Measurements from ENCODE around the gene CBX6. TPM values are rescaled to one million over a fixed set of nuclear protein-coding genes. Genes with fewer than 3 reads are reported as not detected.
"Not testable (repeated sequence)": the region's sequence is repeated elsewhere in the genome, so short reads cannot be mapped to it uniquely, and the experiment has no call there.

Gene CBX6
- total RNA-seq, 1 experiment from 2014 or later = 31.4 TPM

- no CpG with 5 or more reads among the region's 3 CpGs for WGBS (ENCODE audit: extremely low coverage, insufficient read length, low lambda C conversion rate)
- no peaks in the 10 kb centered on the region for H3K79me1 ChIP-seq (ENCODE audit: insufficient read depth, low read depth, low read length, poor library complexity, severe bottlenecking)
- no peak overlapping the region for H3K27ac ChIP-seq (ENCODE audit: insufficient read length, low read depth, low read length)
- no peak overlapping the region for H3K4me3 Mint-ChIP-seq
- no peaks in the 10 kb centered on the region for H3K79me2 ChIP-seq (ENCODE audit: insufficient read depth, low read length)
- no peak overlapping the region for H3K23ac ChIP-seq (ENCODE audit: insufficient read length, low read depth, low read length)
- no peak overlapping the region for H2BK5ac ChIP-seq (ENCODE audit: insufficient read length, low read length)
- peaks cover 35% of the 10 kb centered on the region for H3K27me3 Mint-ChIP-seq (ENCODE audit: low read depth)
- H3K4ac ChIP-seq (ENCODE audit: low read depth, low read length) = no peak overlapping the region
- H3K14ac ChIP-seq (ENCODE audit: insufficient read depth, low read length) = no peak overlapping the region
- no peak overlapping the region for H2BK15ac ChIP-seq (ENCODE audit: low read depth, low read length)
- H3K18ac ChIP-seq (ENCODE audit: insufficient read length, low read depth, low read length) = no peak overlapping the region
- H3K36me3 Mint-ChIP-seq (ENCODE audit: insufficient read depth in 1 of 3, low read depth in 3 of 3) = peaks cover 5 to 12% (median 7%) of the 10 kb centered on the region in 3 experiments; a peak in 6 of 7 replicates
- no peak overlapping the region for H4K91ac ChIP-seq (ENCODE audit: insufficient read length, low read depth, low read length)
- no peak overlapping the region for H3K4me2 ChIP-seq (ENCODE audit: insufficient read depth, insufficient read length, low read length)
- no peak overlapping the region for H2AFZ ChIP-seq (ENCODE audit: low read length)
- H3K56ac ChIP-seq (ENCODE audit: insufficient read length, low read depth, low read length) = no peak overlapping the region
- no peaks in the 10 kb centered on the region for H3K4me1 Mint-ChIP-seq
- no peak overlapping the region for H2BK20ac ChIP-seq (ENCODE audit: low read depth, low read length, poor library complexity, severe bottlenecking)
- no peaks in the 10 kb centered on the region for H3K27me3 ChIP-seq (ENCODE audit: insufficient read depth, low read length)
- H2BK12ac ChIP-seq (ENCODE audit: insufficient read length, low read depth, low read length) = no peak overlapping the region
- H3K9me3 Mint-ChIP-seq = peaks cover 30 to 49% of the 10 kb centered on the region in 2 experiments
- no peak for TF ChIP-seq CTCF (conservative IDR thresholded peaks at IDR 0.05)
- no peak for DNase-seq
- no peak overlapping the region for H3T11ph ChIP-seq (ENCODE audit: low read length)
- no peaks in the 10 kb centered on the region for H3K23me2 ChIP-seq (ENCODE audit: insufficient read length, low read depth, low read length, poor library complexity, severe bottlenecking)
- H3K27ac Mint-ChIP-seq = no peak overlapping the region
- H4K5ac ChIP-seq (ENCODE audit: insufficient read length, low read depth, low read length) = no peak overlapping the region
- H2BK120ac ChIP-seq (ENCODE audit: low read depth, low read length, poor library complexity, severe bottlenecking) = no peak overlapping the region
- H3K9me3 ChIP-seq (ENCODE audit: control insufficient read depth, low read depth, low read length) = no peaks in the 10 kb centered on the region
- no peaks in the 10 kb centered on the region for H3K4me1 ChIP-seq (ENCODE audit: insufficient read depth, low read length)
- no peak overlapping the region for H2AK5ac ChIP-seq (ENCODE audit: insufficient read length, low read length)
- no peaks in the 10 kb centered on the region for H4K20me1 ChIP-seq (ENCODE audit: control insufficient read depth, insufficient read depth, insufficient read length)
- H4K8ac ChIP-seq (replicated peaks; ENCODE audit: insufficient read length, low read depth, low read length) = no peak overlapping the region
- H3K9ac ChIP-seq (ENCODE audit: extremely low read depth, insufficient read length, low read length) = no peak overlapping the region
Measured at GRCh38 chr22:38906052-38906451, 34.0 kb upstream of the CBX6 start.

- H3K27ac ChIP-seq (ENCODE audit: insufficient read length, low read depth, low read length); H2BK120ac ChIP-seq (ENCODE audit: low read depth, low read length, poor library complexity, severe bottlenecking); H2BK12ac ChIP-seq (ENCODE audit: insufficient read length, low read depth, low read length); H3K14ac ChIP-seq (ENCODE audit: insufficient read depth, low read length); H3K79me2 ChIP-seq (ENCODE audit: insufficient read depth, low read length); H3K4me2 ChIP-seq (ENCODE audit: insufficient read depth, insufficient read length, low read length); H3K4ac ChIP-seq (ENCODE audit: low read depth, low read length); H3K9me3 ChIP-seq (ENCODE audit: control insufficient read depth, low read depth, low read length); H3K4me1 Mint-ChIP-seq; H4K8ac ChIP-seq (replicated peaks; ENCODE audit: insufficient read length, low read depth, low read length); H4K91ac ChIP-seq (ENCODE audit: insufficient read length, low read depth, low read length); H3K4me1 ChIP-seq (ENCODE audit: insufficient read depth, low read length); H3K23ac ChIP-seq (ENCODE audit: insufficient read length, low read depth, low read length); H3K56ac ChIP-seq (ENCODE audit: insufficient read length, low read depth, low read length); H2BK20ac ChIP-seq (ENCODE audit: low read depth, low read length, poor library complexity, severe bottlenecking); DNase-seq; H4K20me1 ChIP-seq (ENCODE audit: control insufficient read depth, insufficient read depth, insufficient read length); H2BK5ac ChIP-seq (ENCODE audit: insufficient read length, low read length); H4K5ac ChIP-seq (ENCODE audit: insufficient read length, low read depth, low read length); H2AFZ ChIP-seq (ENCODE audit: low read length); H3K27ac Mint-ChIP-seq; H3K23me2 ChIP-seq (ENCODE audit: insufficient read length, low read depth, low read length, poor library complexity, severe bottlenecking); H3K79me1 ChIP-seq (ENCODE audit: insufficient read depth, low read depth, low read length, poor library complexity, severe bottlenecking); H3K9ac ChIP-seq (ENCODE audit: extremely low read depth, insufficient read length, low read length); H2AK5ac ChIP-seq (ENCODE audit: insufficient read length, low read length); H3K4me3 Mint-ChIP-seq; H3K18ac ChIP-seq (ENCODE audit: insufficient read length, low read depth, low read length); H3T11ph ChIP-seq (ENCODE audit: low read length); H2BK15ac ChIP-seq (ENCODE audit: low read depth, low read length); H3K27me3 ChIP-seq (ENCODE audit: insufficient read depth, low read length): not testable (repeated sequence)
- Mint-ChIP-seq H3K27me3 (ENCODE audit: low read depth) (peaks cover 24% of the 10 kb centered on the region), H3K36me3 (ENCODE audit: insufficient read depth in 1 of 3, low read depth in 3 of 3) (peaks cover 5 to 12% (median 7%) of the 10 kb centered on the region in 3 experiments; a peak in 6 of 7 replicates), H3K9me3 (peaks cover 30 to 42% of the 10 kb centered on the region in 2 experiments)
- WGBS (ENCODE audit: extremely low coverage, insufficient read length, low lambda C conversion rate) = no CpG with 5 or more reads among the region's 5 CpGs
Measured at GRCh38 chr22:38904052-38904617, 32.1 kb upstream of the CBX6 start.
